ENCODE measurements around the gene ANTKMT.
"Not testable (repeated sequence)": the region's sequence is repeated elsewhere in the genome, so short reads cannot be mapped to it uniquely, and the experiment has no call there.

The ANTKMT gene

GRCh38 chr16:746637-747036, 25.7 kb downstream of the ANTKMT start:
- DNase-seq = no peak

- no peak for DNase-seq
These were observed 27.2 kb downstream of the ANTKMT start for GRCh38 chr16:747978-748746.

GRCh38 chr16:749010-749409, 28.1 kb downstream of the ANTKMT start:
- DNase-seq = no peak

GRCh38 chr16:750485-750884, 29.5 kb downstream of the ANTKMT start:
- DNase-seq = no peak

GRCh38 chr16:751152-752006, 30.4 kb downstream of the ANTKMT start:
- no peak for DNase-seq

- no peak for DNase-seq
These were observed 31.0 kb downstream of the ANTKMT start for GRCh38 chr16:752007-752312.

GRCh38 chr16:754121-754607, 33.2 kb downstream of the ANTKMT start:
- not testable (repeated sequence) for DNase-seq

GRCh38 chr16:754656-755055, 33.7 kb downstream of the ANTKMT start:
- no peak for DNase-seq

GRCh38 chr16:756428-756827, 35.5 kb downstream of the ANTKMT start:
- DNase-seq = no peak

GRCh38 chr16:759110-759910, 38.4 kb downstream of the ANTKMT start:
- DNase-seq = no peak

- no peak for DNase-seq
These were observed 39.1 kb downstream of the ANTKMT start for GRCh38 chr16:760065-760464.

- DNase-seq = no peak
These were observed 39.8 kb downstream of the ANTKMT start, which contains the start of gene MSLN for GRCh38 chr16:760545-761343. Gene MSLN (plus strand): TSS chr16:760734. CDS start chr16:762681, 1,947 bp downstream.

- DNase-seq = no peak
These were observed 40.9 kb downstream of the ANTKMT start for GRCh38 chr16:761625-762513.

- no peak for DNase-seq
These were observed 41.8 kb downstream of the ANTKMT start for GRCh38 chr16:762595-763268.

- no peak for DNase-seq
These were observed 42.6 kb downstream of the ANTKMT start for GRCh38 chr16:763369-764183.

- DNase-seq = no peak
These were observed 43.3 kb downstream of the ANTKMT start for GRCh38 chr16:764184-764750.

- no peak for DNase-seq
These were observed 44.0 kb downstream of the ANTKMT start for GRCh38 chr16:764848-765487.

GRCh38 chr16:765488-765865, 44.5 kb downstream of the ANTKMT start:
- no peak for DNase-seq
